Keratinocyte (primary cell): Measurements from ENCODE around the gene MAPK4. TPM values are rescaled to one million over a fixed set of nuclear protein-coding genes. Genes with fewer than 3 reads are reported as not detected.

Source experiments
- DNase-seq: peaks from one replicate; pipeline ENCODE4 v3.0.0-alpha.2; 2011; ENCODE audit warnings: low read depth, missing footprints, low spot score
- FAIRE-seq: peaks from 2 replicates; lab custom pipeline; 2011; peaks lifted over from hg19 to GRCh38; lab: Jason Lieb, UNC
- H2AFZ ChIP-seq: 2 replicates; pipeline ENCODE4 v1.6.0; 2012; ENCODE audit warnings: low read length, control low read depth, inconsistent platforms; ENCODE audit not compliant: control insufficient read depth
- H3K27ac ChIP-seq: 2 replicates; pipeline ENCODE4 v1.5.1; 2011; ENCODE audit warnings: low read length; ENCODE audit not compliant: control insufficient read depth, insufficient read depth
- H3K27me3 ChIP-seq: 3 replicates; pipeline ENCODE4 v1.6.0; 2011; ENCODE audit warnings: low read length; ENCODE audit not compliant: control insufficient read depth, insufficient read depth; ENCODE audit errors: extremely low read depth
- H3K36me3 ChIP-seq, 2 experiments: 2 replicates in 1 of 2; 3 replicates in 1 of 2; pipeline ENCODE4 v1.5.1; 2011; ENCODE audit warnings: low read length in 2 of 2, mild to moderate bottlenecking in 1 of 2; ENCODE audit not compliant: control insufficient read depth in 2 of 2, insufficient read depth in 2 of 2; ENCODE audit errors: extremely low read depth in 1 of 2
- H3K4me1 ChIP-seq: 3 replicates; pipeline ENCODE4 v1.5.1; 2011; ENCODE audit warnings: low read length; ENCODE audit not compliant: control insufficient read depth, insufficient read depth; ENCODE audit errors: extremely low read depth
- H3K4me2 ChIP-seq: 3 replicates; pipeline ENCODE4 v1.6.0; 2011; ENCODE audit warnings: low read depth, low read length; ENCODE audit not compliant: control insufficient read depth, insufficient read depth; ENCODE audit errors: extremely low read depth
- H3K4me3 ChIP-seq, 3 experiments: fragments of 200-600 bp in 1 of 3; sonication (generic) in 1 of 3; 2 replicates in 2 of 3; 3 replicates in 1 of 3; pipeline ENCODE4 v1.5.1; 2011 to 2016; ENCODE audit warnings: low read length in 3 of 3, mild to moderate bottlenecking in 3 of 3, control low read depth in 2 of 3, inconsistent platforms in 1 of 3, low read depth in 1 of 3, mixed read lengths in 1 of 3, mixed run types in 1 of 3, moderate library complexity in 1 of 3; ENCODE audit not compliant: control insufficient read depth in 2 of 3, insufficient read depth in 2 of 3; ENCODE audit errors: extremely low read depth in 1 of 3
- H3K79me2 ChIP-seq: 2 replicates; pipeline ENCODE4 v1.6.0; 2012; ENCODE audit warnings: low read length; ENCODE audit not compliant: control insufficient read depth, insufficient read depth
- H3K9ac ChIP-seq: 3 replicates; pipeline ENCODE4 v1.6.0; 2011; ENCODE audit warnings: low read length; ENCODE audit not compliant: control insufficient read depth, insufficient read depth; ENCODE audit errors: extremely low read depth
- H3K9me1 ChIP-seq: 3 replicates; pipeline ENCODE4 v1.6.0; 2011; ENCODE audit warnings: low read length; ENCODE audit not compliant: control insufficient read depth, insufficient read depth; ENCODE audit errors: extremely low read depth
- H3K9me3 ChIP-seq: 2 replicates; pipeline ENCODE4 v1.5.1; 2012; ENCODE audit warnings: low read depth, low read length; ENCODE audit not compliant: control insufficient read depth
- H4K20me1 ChIP-seq: 3 replicates; pipeline ENCODE4 v1.6.0; 2011; ENCODE audit warnings: low read length; ENCODE audit not compliant: control insufficient read depth, insufficient read depth; ENCODE audit errors: extremely low read depth
- CTCF ChIP-seq, 3 experiments: IDR thresholded peaks in 1 of 3; conservative IDR thresholded peaks in 1 of 3; optimal IDR thresholded peaks in 1 of 3; 2 replicates in 2 of 3; 3 replicates in 1 of 3; pipeline versions ENCODE3 to v1.5.1; 2011; ENCODE audit warnings: low read length in 3 of 3, mild to moderate bottlenecking in 3 of 3, moderate library complexity in 2 of 3, control low read depth in 1 of 3, inconsistent platforms in 1 of 3; ENCODE audit not compliant: insufficient read depth in 2 of 3; ENCODE audit errors: extremely low read depth in 1 of 3
- EZH2 ChIP-seq: IDR thresholded peaks from one replicate; pipeline ENCODE4 v1.6.1; 2012; ENCODE audit warnings: inconsistent platforms, mild to moderate bottlenecking, low read length, moderate library complexity
- dilution Hi-C: fragments of 300-500 bp; cut with MboI; formaldehyde crosslinking; loops from one replicate; pipeline ENCODE4 v1.7.0; 2020; ENCODE audit warnings: low sequenced_read_pairs; ENCODE audit not compliant: extremely low pct_ligation_motif_present
- polyA plus RNA-seq, 5 experiments: library from polyadenylated mRNA; depleted of rRNA in 3 of 5; stranded (reverse) in 3 of 5; stranded (forward) in 1 of 5; unstranded in 1 of 5; fragments of >200 nt; gene quantifications; 1 replicate in 1 of 5; 2 replicates in 3 of 5; 3 replicates in 1 of 5; pipeline versions ENCODE4 v1.2.1 to v1.2.3, GENCODE V29; 2011 to 2012; ENCODE audit warnings: missing spikeins in 2 of 5, low read depth in 1 of 5, low replicate concordance in 1 of 5

MAPK4 gene
- polyA plus RNA-seq, 1 donor (not counting 4 experiments of a cell fraction or from before 2014, with no cell fraction given): not detected

- H3K4me3 ChIP-seq: no peak overlapping the region
- H3K36me3 ChIP-seq: no peaks in the 10 kb centered on the region
- H3K9me3 ChIP-seq: no peaks in the 10 kb centered on the region
- no peaks in the 10 kb centered on the region for H3K27me3 ChIP-seq
- no peaks in the 10 kb centered on the region for H3K4me1 ChIP-seq
- H3K9ac ChIP-seq: no peak overlapping the region
- DNase-seq: no peak
- H2AFZ ChIP-seq: no peak overlapping the region
- dilution Hi-C loops: no loop called here
- H3K4me2 ChIP-seq: no peak overlapping the region
- H4K20me1 ChIP-seq: no peaks in the 10 kb centered on the region
- no peak for FAIRE-seq
- no peak for TF ChIP-seq EZH2
- TF ChIP-seq CTCF (optimal IDR thresholded peaks at IDR 0.05 in 1 of 3, IDR thresholded peaks at IDR 0.05 in 1 of 3, conservative IDR thresholded peaks at IDR 0.05 in 1 of 3; ENCODE audit: extremely low read depth in 1 of 3, insufficient read depth in 2 of 3, low read length in 3 of 3): no peak
- no peaks in the 10 kb centered on the region for H3K79me2 ChIP-seq
- no peaks in the 10 kb centered on the region for H3K9me1 ChIP-seq
- no peak overlapping the region for H3K27ac ChIP-seq
Observed at GRCh38 chr18:50647237-50647636, 87.3 kb downstream of the MAPK4 start.

- Histone ChIP-seq H4K20me1 (no peaks in the 10 kb centered on the region), H3K36me3 (no peaks in the 10 kb centered on the region), H3K4me3 (no peak overlapping the region), H3K27me3 (no peaks in the 10 kb centered on the region), H3K9ac (no peak overlapping the region), H3K9me3 (no peaks in the 10 kb centered on the region), H2AFZ (no peak overlapping the region), H3K4me1 (no peaks in the 10 kb centered on the region), H3K9me1 (no peaks in the 10 kb centered on the region), H3K27ac (no peak overlapping the region), H3K79me2 (no peaks in the 10 kb centered on the region), H3K4me2 (no peak overlapping the region)
- dilution Hi-C loops: no loop called here
- DNase-seq: no peak
- TF ChIP-seq CTCF (optimal IDR thresholded peaks at IDR 0.05 in 1 of 3, IDR thresholded peaks at IDR 0.05 in 1 of 3, conservative IDR thresholded peaks at IDR 0.05 in 1 of 3; ENCODE audit: extremely low read depth in 1 of 3, insufficient read depth in 2 of 3, low read length in 3 of 3): no peak
- TF ChIP-seq EZH2: no peak
- no peak for FAIRE-seq
Observed at GRCh38 chr18:50647792-50648191, 87.9 kb downstream of the MAPK4 start.
